SK-N-SH (cell line): Measurements from ENCODE around the gene CCDC150. TPM values are rescaled to one million over a fixed set of nuclear protein-coding genes. Genes with fewer than 3 reads are reported as not detected.

Experiments used
- CTCF ChIA-PET: fragments of 300-600, 350-600 bp; formaldehyde crosslinking; extraction: SDS; loops from one replicate; lab custom pipeline; 2021; lab: Yijun Ruan, JAX
- POLR2A ChIA-PET: fragments of 350-600 bp; sonication (Branson Sonifier 250); formaldehyde crosslinking; extraction: SDS; loops from one replicate; lab custom pipeline; 2020; ENCODE audit warnings: antibody characterized with exemption, inconsistent platforms; lab: Yijun Ruan, JAX
- DNase-seq: peaks from one replicate; pipeline ENCODE4 v3.0.0; 2012
- H2AFZ ChIP-seq: fragments of 200-600 bp; sonication (generic); 2 replicates; pipeline ENCODE4 v1.8.1; 2016; ENCODE audit warnings: antibody characterized with exemption, mild to moderate bottlenecking, low read depth
- H3F3A ChIP-seq: fragments of 200-600 bp; sonication (generic); replicated peaks from 2 replicates; pipeline ENCODE3; 2016; ENCODE audit warnings: antibody characterized with exemption, mild to moderate bottlenecking; ENCODE audit not compliant: insufficient read depth
- H3K27ac ChIP-seq, 2 experiments: fragments of 200-500 bp in 1 of 2; fragments of 200-600 bp in 1 of 2; sonication (Bioruptor generic) in 1 of 2; sonication (generic), shearing (Covaris generic) in 1 of 2; 2 replicates each; pipeline versions ENCODE4 v1.5.1 to v1.6.1; 2014 to 2016; ENCODE audit warnings: low read depth in 2 of 2, inconsistent platforms in 1 of 2, low read length in 1 of 2, mild to moderate bottlenecking in 1 of 2, mixed read lengths in 1 of 2
- H3K27me3 ChIP-seq: fragments of 200-600 bp; sonication (generic), shearing (Covaris generic); 2 replicates; pipeline ENCODE4 v1.6.1; 2016; ENCODE audit warnings: mixed run types; ENCODE audit not compliant: insufficient read depth
- H3K36me3 ChIP-seq, 2 experiments: fragments of 200-500 bp in 1 of 2; fragments of 200-600 bp in 1 of 2; sonication (Bioruptor generic) in 1 of 2; sonication (generic) in 1 of 2; replicated peaks in 1 of 2; 2 replicates each; pipeline versions ENCODE3 to v1.5.1; 2014 to 2016; ENCODE audit warnings: low read length in 1 of 2, mild to moderate bottlenecking in 1 of 2; ENCODE audit not compliant: insufficient read depth in 2 of 2, control insufficient read depth in 1 of 2
- H3K4me1 ChIP-seq, 2 experiments: fragments of 200-500 bp in 1 of 2; fragments of 200-600 bp in 1 of 2; sonication (Bioruptor generic) in 1 of 2; sonication (generic), shearing (Covaris generic) in 1 of 2; 2 replicates each; pipeline versions ENCODE4 v1.5.1 to v1.6.1; 2014 to 2016; ENCODE audit warnings: low read depth in 1 of 2, low read length in 1 of 2, mixed run types in 1 of 2; ENCODE audit not compliant: insufficient read depth in 2 of 2, control insufficient read depth in 1 of 2
- H3K4me2 ChIP-seq: fragments of 200-600 bp; sonication (generic), shearing (Covaris generic); 2 replicates; pipeline ENCODE4 v1.6.1; 2017; ENCODE audit warnings: mixed run types
- H3K4me3 ChIP-seq, 2 experiments: fragments of 200-500 bp in 1 of 2; fragments of 200-600 bp in 1 of 2; sonication (Bioruptor generic) in 1 of 2; sonication (generic), shearing (Covaris generic) in 1 of 2; 2 replicates each; pipeline versions ENCODE4 v1.5.1 to v1.8.1; 2014 to 2016; ENCODE audit warnings: low read depth in 2 of 2, inconsistent platforms in 1 of 2, low read length in 1 of 2, mild to moderate bottlenecking in 1 of 2, mixed read lengths in 1 of 2, moderate library complexity in 1 of 2
- H3K79me2 ChIP-seq: fragments of 200-600 bp; sonication (generic); 2 replicates; pipeline ENCODE4 v1.8.1; 2017; ENCODE audit warnings: mild to moderate bottlenecking; ENCODE audit not compliant: insufficient read depth
- H3K9ac ChIP-seq: fragments of 200-600 bp; sonication (generic); 2 replicates; pipeline ENCODE4 v1.6.1; 2017; ENCODE audit warnings: mixed run types
- H3K9me2 ChIP-seq: fragments of 200-600 bp; sonication (generic); 2 replicates; pipeline ENCODE4 v1.6.1; 2017; ENCODE audit warnings: mixed run types
- H3K9me3 ChIP-seq: fragments of 200-600 bp; sonication (generic); 2 replicates; pipeline ENCODE4 v1.6.1; 2017; ENCODE audit warnings: mixed run types, mild to moderate bottlenecking, moderate library complexity
- H4K20me1 ChIP-seq: fragments of 200-600 bp; sonication (generic); 2 replicates; pipeline ENCODE4 v1.6.1; 2017; ENCODE audit warnings: mild to moderate bottlenecking, mixed run types; ENCODE audit not compliant: insufficient read depth
- EP300 ChIP-seq, 2 experiments: IDR thresholded peaks; 2 replicates each; pipeline versions ENCODE4 v1.4.0 to v1.6.1; 2012; ENCODE audit warnings: borderline replicate concordance in 1 of 2, low read depth in 1 of 2, low read length in 1 of 2
- FOSL2 ChIP-seq: IDR thresholded peaks from 2 replicates; pipeline ENCODE4 v1.4.0; 2012; ENCODE audit warnings: low read depth, mild to moderate bottlenecking, moderate library complexity, borderline replicate concordance
- FOXJ3 ChIP-seq: sonication (generic); formaldehyde crosslinking; IDR thresholded peaks from 2 replicates; pipeline ENCODE4 v1.5.1; 2020; ENCODE audit warnings: mild to moderate bottlenecking, missing genetic modification reagents
- GATA2 ChIP-seq: sonication (generic); formaldehyde crosslinking; IDR thresholded peaks from 2 replicates; pipeline ENCODE4 v1.5.0; 2020; ENCODE audit warnings: mild to moderate bottlenecking, missing genetic modification reagents
- JUND ChIP-seq: IDR thresholded peaks from 2 replicates; pipeline ENCODE4 v1.4.0; 2012
- NFIC ChIP-seq: IDR thresholded peaks from 2 replicates; pipeline ENCODE4 v1.4.0; 2012; ENCODE audit warnings: borderline replicate concordance
- NRF1 ChIP-seq: IDR thresholded peaks from 2 replicates; pipeline ENCODE4 v1.6.1; 2012; ENCODE audit warnings: low read depth, mild to moderate bottlenecking, low read length
- RAD21 ChIP-seq: IDR thresholded peaks from 2 replicates; pipeline ENCODE4 v1.6.1; 2012; ENCODE audit warnings: mild to moderate bottlenecking, low read length
- RCOR1 ChIP-seq: fragments of 150-350 bp; IDR thresholded peaks from 2 replicates; pipeline ENCODE4 v1.6.1; 2017; ENCODE audit warnings: antibody characterized with exemption, low read length
- RXRA ChIP-seq: IDR thresholded peaks from 2 replicates; pipeline ENCODE4 v1.4.0; 2012; ENCODE audit warnings: low read depth, mild to moderate bottlenecking, borderline replicate concordance
- SIN3A ChIP-seq: IDR thresholded peaks from 2 replicates; pipeline ENCODE4 v1.6.1; 2012; ENCODE audit warnings: low read depth, mild to moderate bottlenecking, low read length, moderate library complexity, borderline replicate concordance
- SMC3 ChIP-seq: IDR thresholded peaks from 2 replicates; pipeline ENCODE4 v1.6.1; 2012; ENCODE audit warnings: low read depth, low read length, improper control_type of control experiment
- TAF1 ChIP-seq: IDR thresholded peaks from 2 replicates; pipeline ENCODE4 v1.6.1; 2012; ENCODE audit warnings: low read depth, mild to moderate bottlenecking, low read length, moderate library complexity, borderline replicate concordance
- TCF12 ChIP-seq: IDR thresholded peaks from 2 replicates; pipeline ENCODE4 v1.4.0; 2012
- TEAD4 ChIP-seq: IDR thresholded peaks from 2 replicates; pipeline ENCODE4 v1.4.0; 2012; ENCODE audit warnings: mild to moderate bottlenecking, borderline replicate concordance; ENCODE audit not compliant: insufficient read depth
- USF1 ChIP-seq: IDR thresholded peaks from 2 replicates; pipeline ENCODE4 v1.4.0; 2012; ENCODE audit warnings: low read depth, borderline replicate concordance
- ZBTB33 ChIP-seq: IDR thresholded peaks from 2 replicates; pipeline ENCODE4 v1.4.0; 2012; ENCODE audit warnings: low read depth, borderline replicate concordance
- WGBS: methylation state at CpG from one replicate; pipeline ENCODE4 v1.1.6; 2017; ENCODE audit warnings: low lambda C conversion rate; 5-methylcytosine and 5-hydroxymethylcytosine counted together
- polyA plus RNA-seq, 3 experiments: library from polyadenylated mRNA; depleted of rRNA; stranded (reverse); fragments of >200 nt; gene quantifications; 2 replicates each; pipeline ENCODE4 v1.2.3, GENCODE V29; 2012
- TF ChIP-seq, protein P1 (sequence below): IDR thresholded peaks from 2 replicates; pipeline ENCODE4 v1.6.1; 2012; ENCODE audit warnings: mild to moderate bottlenecking, low read depth, low read length, moderate library complexity
- TF ChIP-seq, protein P2 (sequence below): IDR thresholded peaks from 2 replicates; pipeline ENCODE4; 2012

Gene CCDC150
- polyA plus RNA-seq, 1 of the 3 experiments (the other 2 are of a cell fraction): 4.6 TPM

- no peak overlapping the region for H3K27ac ChIP-seq
- H3K9me3 ChIP-seq: no peaks in the 10 kb centered on the region
- TF ChIP-seq FOSL2 (no peak), USF1 (no peak), RXRA (no peak), NRF1 (no peak), SMC3 (no peak), TAF1 (no peak)
- TF ChIP-seq, protein P1, sequence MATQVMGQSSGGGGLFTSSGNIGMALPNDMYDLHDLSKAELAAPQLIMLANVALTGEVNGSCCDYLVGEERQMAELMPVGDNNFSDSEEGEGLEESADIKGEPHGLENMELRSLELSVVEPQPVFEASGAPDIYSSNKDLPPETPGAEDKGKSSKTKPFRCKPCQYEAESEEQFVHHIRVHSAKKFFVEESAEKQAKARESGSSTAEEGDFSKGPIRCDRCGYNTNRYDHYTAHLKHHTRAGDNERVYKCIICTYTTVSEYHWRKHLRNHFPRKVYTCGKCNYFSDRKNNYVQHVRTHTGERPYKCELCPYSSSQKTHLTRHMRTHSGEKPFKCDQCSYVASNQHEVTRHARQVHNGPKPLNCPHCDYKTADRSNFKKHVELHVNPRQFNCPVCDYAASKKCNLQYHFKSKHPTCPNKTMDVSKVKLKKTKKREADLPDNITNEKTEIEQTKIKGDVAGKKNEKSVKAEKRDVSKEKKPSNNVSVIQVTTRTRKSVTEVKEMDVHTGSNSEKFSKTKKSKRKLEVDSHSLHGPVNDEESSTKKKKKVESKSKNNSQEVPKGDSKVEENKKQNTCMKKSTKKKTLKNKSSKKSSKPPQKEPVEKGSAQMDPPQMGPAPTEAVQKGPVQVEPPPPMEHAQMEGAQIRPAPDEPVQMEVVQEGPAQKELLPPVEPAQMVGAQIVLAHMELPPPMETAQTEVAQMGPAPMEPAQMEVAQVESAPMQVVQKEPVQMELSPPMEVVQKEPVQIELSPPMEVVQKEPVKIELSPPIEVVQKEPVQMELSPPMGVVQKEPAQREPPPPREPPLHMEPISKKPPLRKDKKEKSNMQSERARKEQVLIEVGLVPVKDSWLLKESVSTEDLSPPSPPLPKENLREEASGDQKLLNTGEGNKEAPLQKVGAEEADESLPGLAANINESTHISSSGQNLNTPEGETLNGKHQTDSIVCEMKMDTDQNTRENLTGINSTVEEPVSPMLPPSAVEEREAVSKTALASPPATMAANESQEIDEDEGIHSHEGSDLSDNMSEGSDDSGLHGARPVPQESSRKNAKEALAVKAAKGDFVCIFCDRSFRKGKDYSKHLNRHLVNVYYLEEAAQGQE: no peak
- ChIA-PET POLR2A (no interaction called here), CTCF (no interaction called here)
- no peak for DNase-seq
- no peaks in the 10 kb centered on the region for H3K9me2 ChIP-seq
- no peak overlapping the region for H3K9ac ChIP-seq
- no peak overlapping the region for H3K4me2 ChIP-seq
- H2AFZ ChIP-seq: no peak overlapping the region
- no peaks in the 10 kb centered on the region for H3K27me3 ChIP-seq
- no peaks in the 10 kb centered on the region for H3F3A ChIP-seq
- no peak overlapping the region for H3K4me3 ChIP-seq
- H3K79me2 ChIP-seq: no peaks in the 10 kb centered on the region
- peaks cover 0 to 5% of the 10 kb centered on the region in 2 experiments for H3K36me3 ChIP-seq
- no peaks in the 10 kb centered on the region for H4K20me1 ChIP-seq
- H3K4me1 ChIP-seq: no peaks in the 10 kb centered on the region
These were observed 30.8 kb downstream of the CCDC150 start for GRCh38 chr2:196670342-196670741.

- ChIA-PET CTCF (no interaction called here), POLR2A (no interaction called here)
- Histone ChIP-seq H4K20me1 (no peaks in the 10 kb centered on the region), H3K27me3 (no peaks in the 10 kb centered on the region), H3K9me2 (no peaks in the 10 kb centered on the region), H3K9ac (no peak overlapping the region), H3K9me3 (no peaks in the 10 kb centered on the region), H3K27ac (no peak overlapping the region), H3K4me1 (peaks cover 0 to 7% of the 10 kb centered on the region in 2 experiments; a peak in 2 of 4 replicates), H3F3A (no peaks in the 10 kb centered on the region), H2AFZ (no peak overlapping the region), H3K36me3 (peaks cover 0 to 16% of the 10 kb centered on the region in 2 experiments), H3K79me2 (no peaks in the 10 kb centered on the region), H3K4me3 (no peak overlapping the region), H3K4me2 (no peak overlapping the region)
- 99% methylated on average over 3 of the region's 3 CpGs for WGBS
- no peak for DNase-seq
- TF ChIP-seq ZBTB33 (no peak), SIN3A (no peak), FOXJ3 (CRISPR knock-in tag) (no peak), JUND (no peak), RAD21 (no peak), NFIC (no peak), EP300 (IDR thresholded peaks at IDR 0.05; ENCODE audit: borderline replicate concordance in 1 of 2, low read depth in 1 of 2, low read length in 1 of 2) (no peak), RCOR1 (no peak), GATA2 (CRISPR knock-in tag) (no peak), TEAD4 (no peak), FOSL2 (no peak), TCF12 (no peak), TAF1 (no peak)
- TF ChIP-seq, protein P2, sequence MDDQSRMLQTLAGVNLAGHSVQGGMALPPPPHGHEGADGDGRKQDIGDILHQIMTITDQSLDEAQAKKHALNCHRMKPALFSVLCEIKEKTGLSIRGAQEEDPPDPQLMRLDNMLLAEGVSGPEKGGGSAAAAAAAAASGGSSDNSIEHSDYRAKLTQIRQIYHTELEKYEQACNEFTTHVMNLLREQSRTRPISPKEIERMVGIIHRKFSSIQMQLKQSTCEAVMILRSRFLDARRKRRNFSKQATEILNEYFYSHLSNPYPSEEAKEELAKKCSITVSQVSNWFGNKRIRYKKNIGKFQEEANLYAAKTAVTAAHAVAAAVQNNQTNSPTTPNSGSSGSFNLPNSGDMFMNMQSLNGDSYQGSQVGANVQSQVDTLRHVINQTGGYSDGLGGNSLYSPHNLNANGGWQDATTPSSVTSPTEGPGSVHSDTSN: no peak
These were observed 36.4 kb downstream of the CCDC150 start for GRCh38 chr2:196675963-196676362.
